Measurements from ENCODE around the gene NMNAT1. TPM values are rescaled to one million over a fixed set of nuclear protein-coding genes. Genes with fewer than 3 reads are reported as not detected.

The NMNAT1 gene
- total RNA-seq, 1 donor from 2014 or later: 17.2 TPM

DNA sequence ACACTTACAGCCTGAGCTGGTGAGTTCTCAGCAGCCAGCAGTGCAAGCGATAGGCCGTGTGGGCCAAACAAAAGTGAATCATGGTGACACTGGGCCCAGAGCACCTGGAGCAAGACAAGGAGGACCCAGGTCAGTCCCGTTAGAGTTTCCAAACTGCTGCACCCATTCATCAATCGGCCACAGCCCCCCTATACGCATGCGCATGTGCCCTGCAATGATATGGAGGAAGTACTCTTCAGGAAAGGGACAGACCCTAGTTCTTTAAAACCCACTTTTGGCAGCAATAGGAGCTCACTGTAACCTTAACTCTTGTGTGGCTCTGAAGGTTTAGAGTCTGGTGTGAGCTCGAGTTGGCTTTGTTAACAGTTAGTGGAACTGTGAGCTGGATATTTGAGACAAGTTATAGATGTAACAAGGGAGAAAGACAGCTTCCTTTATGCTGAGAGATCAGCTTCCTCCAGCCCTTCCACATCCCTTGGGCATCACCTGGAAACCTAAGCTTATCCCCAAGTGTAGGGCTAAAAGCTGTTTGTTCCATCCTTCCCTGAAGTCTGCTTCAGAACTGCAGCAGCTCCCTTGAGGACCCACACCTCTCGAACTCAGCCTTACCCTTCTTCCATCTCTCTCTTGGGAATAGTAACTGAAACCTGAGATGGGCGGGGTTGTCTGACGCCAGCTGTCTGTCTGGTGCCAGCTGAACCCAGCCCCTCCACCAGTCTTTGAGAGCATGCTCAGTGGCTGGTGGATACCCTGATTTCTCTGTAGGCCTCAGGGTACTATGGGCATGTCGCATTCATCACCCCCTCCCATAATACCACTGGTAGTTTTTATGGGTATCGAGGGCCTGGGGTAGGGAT is 17.7 kb downstream of the NMNAT1 start:
- Histone ChIP-seq H3K36me3 (ENCODE audit: control insufficient read depth in 3 of 3, insufficient read depth in 3 of 3, low read length in 3 of 3) (no peaks in the 10 kb centered on the region), H3K4me1 (ENCODE audit: control insufficient read depth in 3 of 3, insufficient read depth in 3 of 3, low read length in 3 of 3) (peaks cover 2 to 10% (median 9%) of the 10 kb centered on the region in 3 donors), H3K9me3 (ENCODE audit: control insufficient read depth in 3 of 3, low read length in 3 of 3) (no peaks in the 10 kb centered on the region), H3K4me3 (ENCODE audit: low read length in 3 of 3) (no peak overlapping the region), H3K27ac (ENCODE audit: low read depth, low read length) (no peak overlapping the region), H3K9ac (ENCODE audit: low read depth in 1 of 3, low read length in 3 of 3) (peak overlapping the region in 1 of 3 donors; percentile 52), H3K27me3 (ENCODE audit: control insufficient read depth in 3 of 3, insufficient read depth in 3 of 3, low read length in 3 of 3) (no peaks in the 10 kb centered on the region)

- Histone ChIP-seq H3K9me3 (ENCODE audit: control insufficient read depth in 3 of 3, low read length in 3 of 3) (no peaks in the 10 kb centered on the region), H3K4me1 (ENCODE audit: control insufficient read depth in 3 of 3, insufficient read depth in 3 of 3, low read length in 3 of 3) (no peaks in the 10 kb centered on the region), H3K36me3 (ENCODE audit: control insufficient read depth in 3 of 3, insufficient read depth in 3 of 3, low read length in 3 of 3) (peaks cover 10 to 23% (median 13%) of the 10 kb centered on the region in 3 donors), H3K27me3 (ENCODE audit: control insufficient read depth in 3 of 3, insufficient read depth in 3 of 3, low read length in 3 of 3) (no peaks in the 10 kb centered on the region), H3K27ac (ENCODE audit: low read depth, low read length) (no peak overlapping the region), H3K4me3 (ENCODE audit: low read length in 3 of 3) (no peak overlapping the region), H3K9ac (ENCODE audit: low read depth in 1 of 3, low read length in 3 of 3) (no peak overlapping the region)
These were observed 41.0 kb downstream of the NMNAT1 start for GRCh38 chr1:9984253-9984652.

GRCh38 chr1:9985001-9985400 is 41.7 kb downstream of the NMNAT1 start:
- Histone ChIP-seq H3K4me3 (ENCODE audit: low read length in 3 of 3) (no peak overlapping the region), H3K36me3 (ENCODE audit: control insufficient read depth in 3 of 3, insufficient read depth in 3 of 3, low read length in 3 of 3) (peaks cover 10 to 22% (median 13%) of the 10 kb centered on the region in 3 donors), H3K9me3 (ENCODE audit: control insufficient read depth in 3 of 3, low read length in 3 of 3) (no peaks in the 10 kb centered on the region), H3K27ac (ENCODE audit: low read depth, low read length) (no peak overlapping the region), H3K27me3 (ENCODE audit: control insufficient read depth in 3 of 3, insufficient read depth in 3 of 3, low read length in 3 of 3) (no peaks in the 10 kb centered on the region), H3K9ac (ENCODE audit: low read depth in 1 of 3, low read length in 3 of 3) (no peak overlapping the region), H3K4me1 (ENCODE audit: control insufficient read depth in 3 of 3, insufficient read depth in 3 of 3, low read length in 3 of 3) (peaks cover 0 to 4% (median 3%) of the 10 kb centered on the region in 3 donors)

DNA sequence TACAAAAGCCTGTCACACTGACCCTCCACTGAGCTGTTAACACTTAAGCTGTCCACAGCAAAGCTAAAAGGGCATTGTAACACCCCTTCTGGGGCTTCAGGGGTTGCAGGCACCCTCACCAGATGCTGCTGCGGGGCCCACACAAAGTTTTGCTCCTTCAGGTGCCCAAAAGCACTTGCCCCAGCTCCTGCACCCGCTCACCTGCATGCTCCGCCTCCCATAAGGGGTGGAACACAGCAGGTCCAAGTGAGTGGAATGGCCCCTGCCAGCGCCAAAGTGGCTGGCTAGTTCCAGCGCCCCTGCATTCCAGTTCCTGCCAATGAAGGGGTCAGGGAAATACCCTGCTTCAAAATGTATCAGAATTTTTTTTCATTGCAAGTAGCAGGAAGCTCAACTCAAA is 46.5 kb downstream of the NMNAT1 start:
- no peaks in the 10 kb centered on the region for H3K27me3 ChIP-seq (ENCODE audit: control insufficient read depth in 3 of 3, insufficient read depth in 3 of 3, low read length in 3 of 3)
- H3K9me3 ChIP-seq (ENCODE audit: control insufficient read depth in 3 of 3, low read length in 3 of 3): no peaks in the 10 kb centered on the region
- peaks cover 9 to 10% (median 10%) of the 10 kb centered on the region in 3 donors for H3K4me1 ChIP-seq (ENCODE audit: control insufficient read depth in 3 of 3, insufficient read depth in 3 of 3, low read length in 3 of 3)
- no peak overlapping the region for H3K9ac ChIP-seq (ENCODE audit: low read depth in 1 of 3, low read length in 3 of 3)
- no peak overlapping the region for H3K27ac ChIP-seq (ENCODE audit: low read depth, low read length)
- H3K4me3 ChIP-seq (ENCODE audit: low read length in 3 of 3): no peak overlapping the region
- H3K36me3 ChIP-seq (ENCODE audit: control insufficient read depth in 3 of 3, insufficient read depth in 3 of 3, low read length in 3 of 3): no peaks in the 10 kb centered on the region

- Histone ChIP-seq H3K27me3 (ENCODE audit: control insufficient read depth in 3 of 3, insufficient read depth in 3 of 3, low read length in 3 of 3) (no peaks in the 10 kb centered on the region), H3K9me3 (ENCODE audit: control insufficient read depth in 3 of 3, low read length in 3 of 3) (no peaks in the 10 kb centered on the region), H3K9ac (ENCODE audit: low read depth in 1 of 3, low read length in 3 of 3) (no peak overlapping the region), H3K27ac (ENCODE audit: low read depth, low read length) (no peak overlapping the region), H3K4me3 (ENCODE audit: low read length in 3 of 3) (no peak overlapping the region), H3K36me3 (ENCODE audit: control insufficient read depth in 3 of 3, insufficient read depth in 3 of 3, low read length in 3 of 3) (no peaks in the 10 kb centered on the region), H3K4me1 (ENCODE audit: control insufficient read depth in 3 of 3, insufficient read depth in 3 of 3, low read length in 3 of 3) (peaks cover 9 to 10% (median 10%) of the 10 kb centered on the region in 3 donors)
These were observed 47.7 kb downstream of the NMNAT1 start for GRCh38 chr1:9990944-9991343.

DNA sequence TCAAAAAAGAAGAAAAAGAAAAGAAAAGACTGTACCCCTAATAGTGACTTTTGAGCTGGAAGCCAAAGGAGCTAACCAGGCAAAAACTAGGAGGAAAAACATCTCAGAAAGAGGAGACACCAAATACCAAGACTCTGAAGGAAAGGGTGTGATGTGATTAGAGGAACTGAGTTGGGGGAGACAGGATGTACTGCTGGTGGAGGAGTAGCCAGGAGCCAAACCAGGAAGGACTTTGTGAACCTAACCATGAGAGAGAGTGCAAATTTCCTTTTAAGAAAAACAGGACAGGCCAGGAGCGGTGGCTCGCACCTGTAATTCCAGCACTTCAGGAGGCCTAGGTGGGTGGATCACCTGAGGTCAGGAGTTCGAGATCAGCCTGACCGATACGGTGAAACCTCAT is 49.6 kb downstream of the NMNAT1 start:
- no peaks in the 10 kb centered on the region for H3K9me3 ChIP-seq (ENCODE audit: control insufficient read depth in 3 of 3, low read length in 3 of 3)
- no peak overlapping the region for H3K27ac ChIP-seq (ENCODE audit: low read depth, low read length)
- no peak overlapping the region for H3K9ac ChIP-seq (ENCODE audit: low read depth in 1 of 3, low read length in 3 of 3)
- H3K36me3 ChIP-seq (ENCODE audit: control insufficient read depth in 3 of 3, insufficient read depth in 3 of 3, low read length in 3 of 3): no peaks in the 10 kb centered on the region
- no peak overlapping the region for H3K4me3 ChIP-seq (ENCODE audit: low read length in 3 of 3)
- H3K4me1 ChIP-seq (ENCODE audit: control insufficient read depth in 3 of 3, insufficient read depth in 3 of 3, low read length in 3 of 3): peaks cover 9 to 15% (median 10%) of the 10 kb centered on the region in 3 donors
- H3K27me3 ChIP-seq (ENCODE audit: control insufficient read depth in 3 of 3, insufficient read depth in 3 of 3, low read length in 3 of 3): peaks cover 2 to 10% (median 9%) of the 10 kb centered on the region in 3 donors

GRCh38 chr1:9993561-9994075 is 50.3 kb downstream of the NMNAT1 start:
- Histone ChIP-seq H3K9ac (ENCODE audit: low read depth in 1 of 3, low read length in 3 of 3) (no peak overlapping the region), H3K27ac (ENCODE audit: low read depth, low read length) (no peak overlapping the region), H3K27me3 (ENCODE audit: control insufficient read depth in 3 of 3, insufficient read depth in 3 of 3, low read length in 3 of 3) (peaks cover 5 to 13% (median 10%) of the 10 kb centered on the region in 3 donors), H3K36me3 (ENCODE audit: control insufficient read depth in 3 of 3, insufficient read depth in 3 of 3, low read length in 3 of 3) (no peaks in the 10 kb centered on the region), H3K4me1 (ENCODE audit: control insufficient read depth in 3 of 3, insufficient read depth in 3 of 3, low read length in 3 of 3) (peaks cover 9 to 15% (median 10%) of the 10 kb centered on the region in 3 donors), H3K4me3 (ENCODE audit: low read length in 3 of 3) (no peak overlapping the region), H3K9me3 (ENCODE audit: control insufficient read depth in 3 of 3, low read length in 3 of 3) (no peaks in the 10 kb centered on the region)

DNA sequence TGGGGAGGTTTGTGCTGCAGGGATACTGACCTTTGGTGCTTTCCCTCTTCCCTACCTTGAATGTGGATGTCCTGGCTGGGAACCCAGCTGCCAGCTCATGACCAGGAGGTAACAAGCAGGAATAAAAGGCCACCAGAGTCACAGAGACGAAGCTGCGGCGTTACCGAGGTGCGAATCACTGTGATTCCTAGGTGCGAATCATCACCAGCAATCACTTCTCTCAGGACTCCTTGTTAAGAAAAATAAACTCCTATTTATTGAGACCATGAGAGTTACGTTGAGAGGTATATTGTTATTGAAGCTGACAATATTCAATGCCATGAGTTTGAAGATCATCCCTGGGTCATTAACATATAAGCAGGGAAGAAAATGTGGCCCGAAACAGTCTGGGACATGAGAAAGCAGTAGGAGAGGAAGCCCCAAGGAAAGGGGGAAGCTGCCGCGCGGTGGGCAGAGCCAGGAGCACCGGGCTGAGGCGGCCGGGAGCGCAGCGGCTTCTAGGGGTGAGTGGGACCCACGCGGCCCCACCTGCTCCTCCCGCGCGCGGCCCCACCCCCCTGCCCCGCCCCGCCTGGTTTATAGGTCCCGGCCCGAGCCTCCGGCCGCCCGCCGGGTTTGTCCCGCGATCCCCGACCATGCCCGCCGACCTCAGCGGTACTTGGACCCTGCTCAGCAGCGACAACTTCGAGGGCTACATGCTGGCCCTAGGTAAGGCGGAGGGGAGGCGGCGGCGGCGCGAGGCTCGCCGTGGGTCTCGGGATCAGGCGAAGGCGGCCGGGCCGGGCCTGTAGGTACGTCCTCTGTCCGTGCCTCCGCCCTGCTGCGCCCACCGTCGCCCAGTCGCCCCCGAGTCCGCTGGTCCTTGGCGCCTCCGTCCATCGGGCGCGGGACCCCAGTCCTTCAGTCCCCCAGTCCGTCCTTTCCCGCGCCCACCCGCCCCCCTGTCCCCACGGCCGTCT is 53.6 kb downstream of the NMNAT1 start, which contains the start of gene RBP7:
RBP7 (plus strand) TSS at position 605 of the 959 bp plus-strand sequence; CDS start at position 636, 31 bp downstream.
- no peak within 1 kb of the TSS for H3K27ac ChIP-seq (ENCODE audit: low read depth, low read length)
- H3K36me3 ChIP-seq (ENCODE audit: control insufficient read depth in 3 of 3, insufficient read depth in 3 of 3, low read length in 3 of 3): no peaks in the 10 kb centered on the region
- peaks cover 0 to 8% (median 0%) of the 10 kb centered on the region in 3 donors for H3K4me1 ChIP-seq (ENCODE audit: control insufficient read depth in 3 of 3, insufficient read depth in 3 of 3, low read length in 3 of 3)
- peaks cover 11 to 25% (median 16%) of the 10 kb centered on the region in 3 donors for H3K27me3 ChIP-seq (ENCODE audit: control insufficient read depth in 3 of 3, insufficient read depth in 3 of 3, low read length in 3 of 3)
- peak within 1 kb of the TSS in 2 of 3 donors; percentile 45 to 61 for H3K9ac ChIP-seq (ENCODE audit: low read depth in 1 of 3, low read length in 3 of 3)
- H3K9me3 ChIP-seq (ENCODE audit: control insufficient read depth in 3 of 3, low read length in 3 of 3): no peaks in the 10 kb centered on the region
- H3K4me3 ChIP-seq (ENCODE audit: low read length in 3 of 3): peak within 1 kb of the TSS; percentile 23 to 67 (median 42)

- no peaks in the 10 kb centered on the region for H3K36me3 ChIP-seq (ENCODE audit: control insufficient read depth in 3 of 3, insufficient read depth in 3 of 3, low read length in 3 of 3)
- H3K27ac ChIP-seq (ENCODE audit: low read depth, low read length): no peak overlapping the region
- no peak overlapping the region for H3K4me3 ChIP-seq (ENCODE audit: low read length in 3 of 3)
- H3K9ac ChIP-seq (ENCODE audit: low read depth in 1 of 3, low read length in 3 of 3): no peak overlapping the region
- peaks cover 11 to 25% (median 16%) of the 10 kb centered on the region in 3 donors for H3K27me3 ChIP-seq (ENCODE audit: control insufficient read depth in 3 of 3, insufficient read depth in 3 of 3, low read length in 3 of 3)
- H3K9me3 ChIP-seq (ENCODE audit: control insufficient read depth in 3 of 3, low read length in 3 of 3): no peaks in the 10 kb centered on the region
- H3K4me1 ChIP-seq (ENCODE audit: control insufficient read depth in 3 of 3, insufficient read depth in 3 of 3, low read length in 3 of 3): peaks cover 0 to 6% (median 0%) of the 10 kb centered on the region in 3 donors
These were observed 57.9 kb downstream of the NMNAT1 start for GRCh38 chr1:10001016-10001665.

Measured in skeletal muscle tissue (tissue), 4 donors.